ENCODE data around the gene USP12. TPM values are rescaled to one million over a fixed set of nuclear protein-coding genes. Genes with fewer than 3 reads are reported as not detected.

Gene USP12
- total RNA-seq, 1 donor from 2014 or later, result 62.0 TPM

DNA sequence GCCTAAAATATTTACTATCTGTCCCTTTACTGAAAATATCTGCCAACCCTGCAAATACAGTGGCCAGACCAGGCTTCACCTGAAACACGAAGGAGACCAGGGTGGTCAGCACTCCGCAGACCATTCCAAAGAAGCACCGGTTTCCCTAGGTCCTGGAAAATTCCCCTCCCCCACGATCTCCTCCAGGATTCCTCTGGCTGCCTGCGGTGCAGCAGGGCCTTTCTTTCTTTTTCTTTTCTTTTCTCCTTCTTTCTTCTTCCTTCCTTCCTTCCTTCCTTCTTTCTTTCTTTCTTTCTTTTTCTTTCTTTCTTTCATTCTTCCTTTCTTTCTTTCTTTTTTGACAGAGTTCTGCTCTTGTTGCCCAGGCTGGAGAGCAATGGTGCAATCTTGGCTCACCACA lies 152.7 kb downstream of the USP12 start:
- FAIRE-seq, result no peak

GRCh38 chr13:27018344-27018861 lies 153.2 kb downstream of the USP12 start:
- DNase-seq (ENCODE audit: low spot score in 2 of 2) (no peak), FAIRE-seq (no peak)

More for the DNA sequence above, 152.7 kb downstream of the USP12 start:
- no peak for DNase-seq (ENCODE audit: low spot score in 2 of 2)

GRCh38 chr13:27016875-27017274 lies 154.7 kb downstream of the USP12 start:
- FAIRE-seq, result no peak
- DNase-seq (ENCODE audit: low spot score in 2 of 2), result no peak

Other genes starting within 250 kb of the USP12 start
- gene RPL21, start 79.7 kb upstream of the USP12 start, total RNA-seq, result 946 TPM
- 2.0 TPM for gene RASL11A, start 99.0 kb upstream of the USP12 start, total RNA-seq

Data from frontal cortex (tissue), 4 donors.